Activated T-cell treated with anti-CD3 and anti-CD28 coated beads, Interleukin-2, amount 50 U/mL, for 24 hours (primary cell): Measurements from ENCODE around the gene CAMK1D.
"Not testable (repeated sequence)": the region's sequence is repeated elsewhere in the genome, so short reads cannot be mapped to it uniquely, and the experiment has no call there.

Experiments used
- DNase-seq: peaks from one replicate; pipeline ENCODE4 v3.0.0-alpha.2; 2020
- H3K27ac Mint-ChIP-seq: 2 replicates; pipeline ENCODE4 v1.8.0; 2020; ENCODE audit warnings: mild to moderate bottlenecking, mixed read lengths
- H3K27me3 Mint-ChIP-seq: 2 replicates; pipeline ENCODE4 v1.8.0; 2020; ENCODE audit warnings: mixed read lengths
- H3K36me3 Mint-ChIP-seq: 2 replicates; pipeline ENCODE4 v1.8.0; 2020; ENCODE audit warnings: low read depth, mixed read lengths
- H3K4me1 Mint-ChIP-seq: 2 replicates; pipeline ENCODE4 v1.8.0; 2020; ENCODE audit warnings: low read depth, mixed read lengths
- H3K4me3 Mint-ChIP-seq: 2 replicates; pipeline ENCODE4 v1.8.0; 2020; ENCODE audit warnings: mild to moderate bottlenecking, moderate library complexity, mixed read lengths
- H3K9me3 Mint-ChIP-seq: 2 replicates; pipeline ENCODE4 v1.8.0; 2020; ENCODE audit warnings: mixed read lengths

CAMK1D gene

GRCh38 chr10:12350167-12350872 lies 973 bp downstream of the CAMK1D start:
- peaks cover 47% of the 10 kb centered on the region for H3K4me1 Mint-ChIP-seq
- H3K27ac Mint-ChIP-seq = peak overlapping the region; percentile 93

GRCh38 chr10:12350925-12351324 lies 1.6 kb downstream of the CAMK1D start:
- H3K4me1 Mint-ChIP-seq = peaks cover 52% of the 10 kb centered on the region
- peaks cover 6% of the 10 kb centered on the region for H3K36me3 Mint-ChIP-seq
- DNase-seq = no peak
- peaks cover 7% of the 10 kb centered on the region for H3K27me3 Mint-ChIP-seq
- peak overlapping the region; percentile 92 for H3K4me3 Mint-ChIP-seq
- no peaks in the 10 kb centered on the region for H3K9me3 Mint-ChIP-seq
- no peak overlapping the region for H3K27ac Mint-ChIP-seq

More at GRCh38 chr10:12350167-12350872, 973 bp downstream of the CAMK1D start:
- Mint-ChIP-seq H3K27me3 (peaks cover 7% of the 10 kb centered on the region), H3K4me3 (peak overlapping the region; percentile 92), H3K9me3 (no peaks in the 10 kb centered on the region), H3K36me3 (peaks cover 6% of the 10 kb centered on the region)
- DNase-seq = peak; percentile 66

GRCh38 chr10:12351447-12351846 lies 2.1 kb downstream of the CAMK1D start:
- H3K9me3 Mint-ChIP-seq = no peaks in the 10 kb centered on the region
- DNase-seq = no peak
- peak overlapping the region; percentile 92 for H3K4me3 Mint-ChIP-seq
- no peak overlapping the region for H3K27ac Mint-ChIP-seq
- peaks cover 6% of the 10 kb centered on the region for H3K36me3 Mint-ChIP-seq
- peaks cover 54% of the 10 kb centered on the region for H3K4me1 Mint-ChIP-seq
- peaks cover 7% of the 10 kb centered on the region for H3K27me3 Mint-ChIP-seq

GRCh38 chr10:12351889-12352288 lies 2.5 kb downstream of the CAMK1D start:
- H3K4me1 Mint-ChIP-seq = peaks cover 57% of the 10 kb centered on the region
- peaks cover 6% of the 10 kb centered on the region for H3K36me3 Mint-ChIP-seq
- H3K9me3 Mint-ChIP-seq = no peaks in the 10 kb centered on the region
- peak overlapping the region; percentile 92 for H3K4me3 Mint-ChIP-seq
- no peak overlapping the region for H3K27ac Mint-ChIP-seq
- no peak for DNase-seq
- H3K27me3 Mint-ChIP-seq = peaks cover 7% of the 10 kb centered on the region

GRCh38 chr10:12353399-12354242 lies 4.3 kb downstream of the CAMK1D start:
- Mint-ChIP-seq H3K4me1 (peaks cover 57% of the 10 kb centered on the region), H3K36me3 (peaks cover 6% of the 10 kb centered on the region), H3K27ac (no peak overlapping the region), H3K9me3 (no peaks in the 10 kb centered on the region), H3K4me3 (no peak overlapping the region), H3K27me3 (peaks cover 7% of the 10 kb centered on the region)
- no peak for DNase-seq

GRCh38 chr10:12354696-12355095 lies 5.3 kb downstream of the CAMK1D start:
- H3K4me1 Mint-ChIP-seq = peaks cover 67% of the 10 kb centered on the region
- H3K36me3 Mint-ChIP-seq, H3K4me3 Mint-ChIP-seq, H3K9me3 Mint-ChIP-seq, H3K27ac Mint-ChIP-seq, H3K27me3 Mint-ChIP-seq, DNase-seq: not testable (repeated sequence)

- Mint-ChIP-seq H3K4me1 (peaks cover 68% of the 10 kb centered on the region), H3K27me3 (peaks cover 5% of the 10 kb centered on the region), H3K27ac (no peak overlapping the region), H3K36me3 (peaks cover 1% of the 10 kb centered on the region), H3K4me3 (no peak overlapping the region), H3K9me3 (no peaks in the 10 kb centered on the region)
- no peak for DNase-seq
Observed at GRCh38 chr10:12355384-12355783, 6.0 kb downstream of the CAMK1D start.

GRCh38 chr10:12357525-12358151 lies 8.3 kb downstream of the CAMK1D start:
- H3K27ac Mint-ChIP-seq = no peak overlapping the region

GRCh38 chr10:12358863-12359564 lies 9.7 kb downstream of the CAMK1D start:
- H3K4me3 Mint-ChIP-seq = no peak overlapping the region
- no peaks in the 10 kb centered on the region for H3K36me3 Mint-ChIP-seq
- peaks cover 51% of the 10 kb centered on the region for H3K4me1 Mint-ChIP-seq
- no peak for DNase-seq
- H3K27me3 Mint-ChIP-seq = no peaks in the 10 kb centered on the region
- H3K9me3 Mint-ChIP-seq = no peaks in the 10 kb centered on the region
- H3K27ac Mint-ChIP-seq = no peak overlapping the region

More at GRCh38 chr10:12357525-12358151, 8.3 kb downstream of the CAMK1D start:
- no peaks in the 10 kb centered on the region for H3K36me3 Mint-ChIP-seq
- no peaks in the 10 kb centered on the region for H3K27me3 Mint-ChIP-seq
- no peaks in the 10 kb centered on the region for H3K9me3 Mint-ChIP-seq
- H3K4me3 Mint-ChIP-seq = no peak overlapping the region
- DNase-seq = no peak
- peaks cover 59% of the 10 kb centered on the region for H3K4me1 Mint-ChIP-seq

GRCh38 chr10:12360461-12360860 lies 11.1 kb downstream of the CAMK1D start:
- H3K4me3 Mint-ChIP-seq = no peak overlapping the region
- H3K4me1 Mint-ChIP-seq = peaks cover 56% of the 10 kb centered on the region
- H3K9me3 Mint-ChIP-seq = no peaks in the 10 kb centered on the region
- H3K27ac Mint-ChIP-seq = no peak overlapping the region
- H3K36me3 Mint-ChIP-seq = no peaks in the 10 kb centered on the region
- H3K27me3 Mint-ChIP-seq = no peaks in the 10 kb centered on the region
- no peak for DNase-seq

GRCh38 chr10:12361115-12361514 lies 11.8 kb downstream of the CAMK1D start:
- not testable (repeated sequence) for H3K27ac Mint-ChIP-seq
- peaks cover 57% of the 10 kb centered on the region for H3K4me1 Mint-ChIP-seq

GRCh38 chr10:12364559-12364958 lies 15.2 kb downstream of the CAMK1D start:
- Mint-ChIP-seq H3K9me3 (no peaks in the 10 kb centered on the region), H3K27ac (no peak overlapping the region), H3K4me1 (peaks cover 46% of the 10 kb centered on the region), H3K27me3 (no peaks in the 10 kb centered on the region), H3K36me3 (no peaks in the 10 kb centered on the region), H3K4me3 (no peak overlapping the region)
- no peak for DNase-seq

More at GRCh38 chr10:12361115-12361514, 11.8 kb downstream of the CAMK1D start:
- not testable (repeated sequence) for DNase-seq, H3K36me3 Mint-ChIP-seq, H3K27me3 Mint-ChIP-seq, H3K9me3 Mint-ChIP-seq, H3K4me3 Mint-ChIP-seq

- no peaks in the 10 kb centered on the region for H3K9me3 Mint-ChIP-seq
- peaks cover 32% of the 10 kb centered on the region for H3K4me1 Mint-ChIP-seq
- no peaks in the 10 kb centered on the region for H3K27me3 Mint-ChIP-seq
- DNase-seq = no peak
- peak overlapping the region; percentile 63 for H3K27ac Mint-ChIP-seq
- no peaks in the 10 kb centered on the region for H3K36me3 Mint-ChIP-seq
- H3K4me3 Mint-ChIP-seq = no peak overlapping the region
Observed at GRCh38 chr10:12367272-12367671, 17.9 kb downstream of the CAMK1D start.

- Mint-ChIP-seq H3K27ac (no peak overlapping the region), H3K36me3 (no peaks in the 10 kb centered on the region), H3K27me3 (no peaks in the 10 kb centered on the region), H3K9me3 (no peaks in the 10 kb centered on the region), H3K4me1 (peaks cover 26% of the 10 kb centered on the region), H3K4me3 (no peak overlapping the region)
- no peak for DNase-seq
Observed at GRCh38 chr10:12369982-12370381, 20.6 kb downstream of the CAMK1D start.
